RWPE1 (cell line): ENCODE results near the gene CDC45.
A peak's percentile ranks its signal among the peaks of the same experiment; 100 is the strongest.
"Not testable (repeated sequence)": the region's sequence is repeated elsewhere in the genome, so short reads cannot be mapped to it uniquely, and the experiment has no call there.

ENCODE experiments used
- CTCF ChIA-PET: fragments of 350-600 bp; sonication (Branson Sonifier 250); formaldehyde crosslinking; extraction: SDS; loops from one replicate; lab custom pipeline; 2021; lab: Yijun Ruan, JAX
- POLR2A ChIA-PET: fragments of 400-600 bp; formaldehyde crosslinking; extraction: SDS; loops from one replicate; lab custom pipeline; 2020; ENCODE audit warnings: antibody characterized with exemption; ENCODE audit not compliant: low non-redundant PET; lab: Yijun Ruan, JAX
- DNase-seq: peaks from one replicate; pipeline ENCODE4 v3.0.0; 2012; ENCODE audit warnings: low spot score
- H3K27ac ChIP-seq: fragments of 450-650 bp; 2 replicates; pipeline ENCODE4 v1.5.1; 2017
- CTCF ChIP-seq: fragments of 450-650 bp; conservative IDR thresholded peaks from 2 replicates; pipeline ENCODE4 v1.5.1; 2017; ENCODE audit warnings: low read depth, mild to moderate bottlenecking

Gene CDC45

DNA sequence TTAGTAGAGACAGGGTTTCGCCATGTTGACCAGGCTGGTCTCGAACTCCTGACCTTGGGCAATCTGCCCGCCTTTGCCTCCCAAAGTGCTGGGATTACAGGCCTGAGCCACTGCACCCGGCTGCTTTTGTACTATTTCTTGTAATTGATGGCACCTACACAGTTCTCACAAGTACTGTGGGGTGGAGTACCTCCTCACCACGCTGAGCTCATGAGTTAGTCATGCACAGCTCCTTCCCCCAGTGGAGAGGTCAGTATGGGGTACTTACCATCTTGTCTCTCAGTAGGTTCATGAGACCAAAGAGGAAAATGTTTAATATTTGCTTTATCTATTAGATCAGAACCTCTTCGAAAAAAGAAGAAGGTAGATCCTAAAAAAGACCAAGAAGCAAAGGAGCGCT, 45.3 kb upstream of the CDC45 start:
- TF ChIP-seq CTCF = no peak
- POLR2A ChIA-PET = no interaction called here
- H3K27ac ChIP-seq = no peak overlapping the region
- CTCF ChIA-PET = no interaction called here
- DNase-seq = no peak

GRCh38 chr22:19434829-19435580, 44.7 kb upstream of the CDC45 start:
- ChIA-PET POLR2A (no interaction called here), CTCF (no interaction called here)
- H3K27ac ChIP-seq = no peak overlapping the region

DNA sequence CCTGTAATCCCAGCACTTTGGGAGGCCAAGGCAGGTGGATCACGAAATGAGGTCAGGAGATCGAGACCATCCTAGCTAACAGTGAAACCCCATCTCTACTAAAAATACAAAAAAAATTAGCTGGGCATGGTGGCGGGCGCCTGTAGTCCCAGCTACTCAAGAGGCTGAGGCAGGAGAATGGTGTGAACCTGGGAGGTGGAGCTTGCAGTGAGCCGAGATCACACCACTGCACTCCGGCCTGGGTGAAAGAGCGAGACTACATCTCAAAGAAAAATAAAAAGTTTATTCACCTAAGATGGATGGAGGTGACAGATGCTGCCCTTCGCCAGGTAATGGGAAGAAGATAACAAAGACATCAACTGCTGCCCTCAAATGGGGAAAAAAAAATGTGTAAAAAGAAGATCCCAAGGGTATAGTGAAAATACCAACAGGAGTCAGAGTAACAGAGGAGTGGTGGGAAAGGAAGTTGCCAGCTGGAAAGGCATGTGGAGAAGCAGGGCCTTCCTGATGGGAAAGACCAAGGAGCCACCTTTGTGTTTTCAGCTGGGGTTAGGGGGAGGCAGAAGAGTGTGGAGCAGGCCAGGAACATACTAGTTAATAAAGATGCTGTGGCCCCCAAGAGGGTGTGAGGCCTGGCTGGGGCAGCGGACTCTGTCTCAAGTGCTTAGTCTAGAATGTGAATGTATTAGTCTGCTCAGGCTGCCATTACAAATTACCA, 43.1 kb upstream of the CDC45 start:
- CTCF ChIA-PET, DNase-seq, POLR2A ChIA-PET: not testable (repeated sequence)
- peak overlapping the region; percentile 4; the same call in 1 of the 2 replicates for H3K27ac ChIP-seq

More at GRCh38 chr22:19434829-19435580, 44.7 kb upstream of the CDC45 start:
- no peak for DNase-seq
- TF ChIP-seq CTCF = no peak

GRCh38 chr22:19438298-19438697, 41.4 kb upstream of the CDC45 start:
- ChIA-PET CTCF (no interaction called here), POLR2A (interaction anchor here (0.7 kb wide), 1 partner anchor 10 kb away, joined by 4 read pairs; no protein-coding TSS in a partner anchor)
- no peak for TF ChIP-seq CTCF
- H3K27ac ChIP-seq = peak overlapping the region; percentile 45; the same call in 1 of the 2 replicates
- no peak for DNase-seq

- POLR2A ChIA-PET = no interaction called here
- DNase-seq = no peak
- no peak for TF ChIP-seq CTCF
- CTCF ChIA-PET = no interaction called here
- no peak overlapping the region for H3K27ac ChIP-seq
These were observed 39.1 kb upstream of the CDC45 start for GRCh38 chr22:19440411-19441195.

- DNase-seq = no peak
- ChIA-PET POLR2A (no interaction called here), CTCF (no interaction called here)
- peak overlapping the region; percentile 23 for H3K27ac ChIP-seq
- TF ChIP-seq CTCF = no peak
These were observed 37.6 kb upstream of the CDC45 start for GRCh38 chr22:19442166-19442565.
